HG03558 (cell line): ENCODE data around the gene CDC42EP1.
"Not testable (repeated sequence)": the region's sequence is repeated elsewhere in the genome, so short reads cannot be mapped to it uniquely, and the experiment has no call there.

Experiments used
- ATAC-seq: cut with Tn5 transposase; IDR thresholded peaks from one replicate; pipeline ENCODE4 v1.9.1; 2021; ENCODE audit warnings: moderate number of reproducible peaks; ENCODE audit not compliant: unreplicated experiment; ENCODE audit errors: extremely low read depth

CDC42EP1 gene

GRCh38 chr22:37559901-37560607 is at the start of gene CDC42EP1:
TSS of gene CDC42EP1 (plus strand) at chr22:37560480. CDS start at chr22:37566350, 5,870 bp downstream.
- no peak for ATAC-seq

- no peak for ATAC-seq
Measured at GRCh38 chr22:37511395-37512104, 48.7 kb upstream of the CDC42EP1 start.

- ATAC-seq = no peak
Measured at GRCh38 chr22:37514526-37515051, 45.7 kb upstream of the CDC42EP1 start.

- no peak for ATAC-seq
Measured at GRCh38 chr22:37515901-37516300, 44.4 kb upstream of the CDC42EP1 start.

GRCh38 chr22:37516456-37516855 is 43.8 kb upstream of the CDC42EP1 start:
- no peak for ATAC-seq

GRCh38 chr22:37517826-37518450 is 42.3 kb upstream of the CDC42EP1 start:
- ATAC-seq = no peak

GRCh38 chr22:37518509-37519267 is 41.6 kb upstream of the CDC42EP1 start:
- ATAC-seq = no peak

GRCh38 chr22:37519268-37520195 is 40.7 kb upstream of the CDC42EP1 start, which contains the start of gene CARD10:
TSS of gene CARD10 (minus strand) at chr22:37519415. CDS start at chr22:37519200, 215 bp downstream.
- ATAC-seq = no peak

- ATAC-seq = no peak
Measured at GRCh38 chr22:37520776-37521191, 39.5 kb upstream of the CDC42EP1 start.

GRCh38 chr22:37521236-37521739 is 39.0 kb upstream of the CDC42EP1 start:
- no peak for ATAC-seq

GRCh38 chr22:37522482-37522881 is 37.8 kb upstream of the CDC42EP1 start:
- no peak for ATAC-seq

GRCh38 chr22:37525073-37525745 is 35.1 kb upstream of the CDC42EP1 start:
- ATAC-seq = no peak

GRCh38 chr22:37525746-37526350 is 34.4 kb upstream of the CDC42EP1 start:
- ATAC-seq = no peak

GRCh38 chr22:37526376-37526775 is 33.9 kb upstream of the CDC42EP1 start:
- ATAC-seq = no peak

GRCh38 chr22:37527081-37527752 is 33.1 kb upstream of the CDC42EP1 start:
- ATAC-seq = not testable (repeated sequence)

- not testable (repeated sequence) for ATAC-seq
Measured at GRCh38 chr22:37527952-37528351, 32.3 kb upstream of the CDC42EP1 start.

- ATAC-seq = no peak
Measured at GRCh38 chr22:37529652-37530345, 30.5 kb upstream of the CDC42EP1 start.
